ENCODE results near the gene TRMT61A.
"Not testable (repeated sequence)": the region's sequence is repeated elsewhere in the genome, so short reads cannot be mapped to it uniquely, and the experiment has no call there.

Gene TRMT61A

GRCh38 chr14:103523575-103523954 is 5.4 kb upstream of the TRMT61A start:
- DNase-seq = no peak

DNA sequence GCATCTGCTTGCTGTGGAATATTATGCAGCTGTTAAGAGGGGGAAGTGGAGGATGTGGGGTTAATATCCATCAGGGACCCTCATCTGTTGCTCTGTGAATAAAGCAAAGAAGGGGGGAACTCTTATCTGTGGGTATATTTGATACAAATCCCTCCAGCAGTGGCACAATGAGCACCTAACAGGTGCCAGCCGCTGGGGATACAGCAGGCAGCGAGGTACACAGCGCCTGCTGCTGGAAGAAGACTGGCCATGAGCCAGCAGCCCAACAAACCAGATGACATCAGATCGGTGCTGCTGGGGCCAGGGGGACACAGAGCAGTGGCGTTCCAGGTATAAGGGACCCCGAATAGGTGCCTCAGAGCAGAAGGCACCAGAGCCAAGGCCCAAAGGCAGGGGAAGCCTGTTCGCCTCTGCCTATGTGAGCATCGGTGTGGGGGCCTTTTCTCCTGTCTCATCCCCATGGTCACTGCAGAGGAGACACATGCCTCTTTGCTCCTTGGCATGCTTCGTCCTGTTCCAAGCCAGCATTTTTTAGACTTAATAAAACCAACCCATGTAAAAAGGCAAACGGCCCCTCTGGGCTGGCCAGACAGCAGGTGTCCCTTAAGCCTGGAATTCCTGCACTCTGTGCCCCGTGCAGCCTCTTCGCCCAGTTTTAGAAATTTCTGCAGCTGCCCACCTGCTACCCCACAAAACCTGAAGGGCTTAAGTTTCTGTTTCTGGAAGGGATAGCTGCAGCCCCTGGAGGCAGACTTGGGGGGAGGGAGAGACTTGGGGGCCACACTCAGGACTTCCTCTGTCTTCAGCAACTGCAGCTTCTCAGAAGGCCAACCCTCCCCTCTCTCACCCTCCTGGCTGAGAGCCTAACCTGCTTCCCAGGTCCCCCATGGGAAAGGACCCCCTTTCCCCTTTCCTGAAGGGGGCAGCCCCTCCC is 4.7 kb upstream of the TRMT61A start:
- no peak for DNase-seq

DNA sequence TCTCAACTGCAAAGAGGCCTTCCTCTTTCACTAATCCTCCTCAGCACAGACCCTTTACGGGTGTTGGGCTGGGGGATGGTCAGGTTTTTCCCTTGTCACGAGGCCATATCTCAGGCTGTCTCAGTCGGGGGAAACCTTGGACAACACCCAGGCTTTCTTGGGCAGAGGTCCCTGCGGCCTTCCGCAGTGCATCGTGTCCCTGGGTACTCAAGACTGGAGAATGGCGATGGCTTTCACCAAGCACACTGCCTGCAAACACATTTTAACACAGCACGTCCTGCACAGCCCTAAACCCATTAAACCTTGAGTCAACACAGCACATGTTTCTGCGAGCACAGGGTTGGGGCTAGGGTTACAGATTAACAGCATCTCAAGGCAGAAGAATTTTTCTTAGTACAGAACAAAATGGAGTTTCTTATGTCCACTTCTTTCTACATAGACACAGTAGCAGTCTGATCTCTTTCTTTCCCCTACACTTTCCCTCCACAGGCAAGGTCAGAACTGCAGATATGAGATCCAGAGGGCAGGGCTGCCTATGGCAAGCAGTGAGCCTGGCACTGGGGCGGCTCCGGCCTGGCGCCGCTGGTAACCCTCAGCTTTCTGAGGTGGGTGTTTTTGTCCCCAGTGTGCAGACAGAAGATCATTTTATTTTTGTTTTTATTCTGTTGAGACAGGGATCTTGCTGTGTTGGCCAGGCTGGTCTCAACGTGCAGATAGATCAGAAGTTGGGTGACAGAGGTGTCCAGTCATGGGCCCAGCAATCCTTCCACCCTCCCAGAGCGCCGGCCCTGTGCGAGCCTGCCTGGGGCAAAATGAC is 3.4 kb upstream of the TRMT61A start:
- not testable (repeated sequence) for DNase-seq

DNA sequence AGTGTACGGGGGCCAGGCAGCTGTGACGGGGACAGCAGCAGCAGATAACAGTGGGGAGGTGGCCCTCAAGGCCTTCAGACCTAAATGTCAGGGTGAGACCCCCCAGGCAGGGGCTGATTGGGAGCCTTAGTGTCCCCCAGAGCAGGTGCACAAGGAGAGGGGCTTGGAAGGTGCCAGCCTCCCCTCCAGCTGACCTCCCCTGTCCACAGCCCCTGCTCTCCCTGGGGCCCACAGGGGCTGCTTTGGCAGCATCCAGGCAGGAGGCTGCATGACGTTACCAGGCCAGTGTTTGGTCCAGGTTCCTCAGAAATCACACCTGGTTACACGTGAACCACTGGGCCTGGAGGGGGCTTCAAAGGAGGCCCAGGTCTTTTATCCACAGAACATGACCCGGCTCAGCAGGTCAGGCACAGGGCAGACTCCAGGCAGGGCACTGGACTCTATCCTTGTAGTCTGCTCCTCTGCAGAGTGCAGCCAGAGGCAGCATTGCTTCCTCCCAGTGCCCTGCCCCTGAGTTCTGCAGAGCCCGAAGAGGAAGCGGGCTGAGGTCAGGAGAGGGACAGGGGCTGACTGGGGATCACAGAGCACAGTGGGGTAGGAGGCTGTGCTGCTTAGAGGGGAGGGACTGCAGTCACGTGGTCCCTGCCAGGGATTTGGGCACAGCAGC is 2.6 kb upstream of the TRMT61A start:
- no peak for DNase-seq

GRCh38 chr14:103526914-103527248 is 2.1 kb upstream of the TRMT61A start:
- no peak for DNase-seq

GRCh38 chr14:103527408-103528145 is 1.4 kb upstream of the TRMT61A start:
- no peak for DNase-seq

DNA sequence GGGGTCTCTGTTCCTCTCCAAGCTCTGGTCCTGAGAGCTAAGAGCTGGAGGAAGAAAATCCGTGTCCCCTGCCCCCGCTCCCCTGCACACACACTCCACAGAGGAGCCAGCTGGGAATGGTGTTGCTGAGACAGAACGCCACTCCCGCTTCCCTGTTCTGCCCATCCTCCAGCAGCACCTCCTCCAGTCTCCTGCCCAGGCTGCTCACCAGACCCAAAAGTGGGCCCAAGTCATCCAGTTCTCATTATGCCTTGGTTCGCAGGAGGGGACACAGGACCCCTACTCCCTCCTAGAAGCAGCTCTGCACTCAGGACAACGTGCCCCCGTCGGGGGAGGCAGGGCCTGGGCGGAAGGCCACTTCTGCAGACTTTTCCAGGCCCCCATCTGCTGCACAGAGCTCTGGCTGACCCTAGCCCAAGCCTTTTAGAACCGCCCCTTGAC is 830 bp upstream of the TRMT61A start:
- no peak for DNase-seq

GRCh38 chr14:103529383-103530365 is 678 bp downstream of the TRMT61A start:
- no peak for DNase-seq

- no peak for DNase-seq
These were observed 1.4 kb downstream of the TRMT61A start for GRCh38 chr14:103530390-103530789.

- no peak for DNase-seq
These were observed 1.8 kb downstream of the TRMT61A start for GRCh38 chr14:103530831-103531230.

- no peak for DNase-seq
These were observed 2.6 kb downstream of the TRMT61A start for GRCh38 chr14:103531421-103532215.

- DNase-seq = no peak
These were observed 3.5 kb downstream of the TRMT61A start for GRCh38 chr14:103532216-103533136.

DNA sequence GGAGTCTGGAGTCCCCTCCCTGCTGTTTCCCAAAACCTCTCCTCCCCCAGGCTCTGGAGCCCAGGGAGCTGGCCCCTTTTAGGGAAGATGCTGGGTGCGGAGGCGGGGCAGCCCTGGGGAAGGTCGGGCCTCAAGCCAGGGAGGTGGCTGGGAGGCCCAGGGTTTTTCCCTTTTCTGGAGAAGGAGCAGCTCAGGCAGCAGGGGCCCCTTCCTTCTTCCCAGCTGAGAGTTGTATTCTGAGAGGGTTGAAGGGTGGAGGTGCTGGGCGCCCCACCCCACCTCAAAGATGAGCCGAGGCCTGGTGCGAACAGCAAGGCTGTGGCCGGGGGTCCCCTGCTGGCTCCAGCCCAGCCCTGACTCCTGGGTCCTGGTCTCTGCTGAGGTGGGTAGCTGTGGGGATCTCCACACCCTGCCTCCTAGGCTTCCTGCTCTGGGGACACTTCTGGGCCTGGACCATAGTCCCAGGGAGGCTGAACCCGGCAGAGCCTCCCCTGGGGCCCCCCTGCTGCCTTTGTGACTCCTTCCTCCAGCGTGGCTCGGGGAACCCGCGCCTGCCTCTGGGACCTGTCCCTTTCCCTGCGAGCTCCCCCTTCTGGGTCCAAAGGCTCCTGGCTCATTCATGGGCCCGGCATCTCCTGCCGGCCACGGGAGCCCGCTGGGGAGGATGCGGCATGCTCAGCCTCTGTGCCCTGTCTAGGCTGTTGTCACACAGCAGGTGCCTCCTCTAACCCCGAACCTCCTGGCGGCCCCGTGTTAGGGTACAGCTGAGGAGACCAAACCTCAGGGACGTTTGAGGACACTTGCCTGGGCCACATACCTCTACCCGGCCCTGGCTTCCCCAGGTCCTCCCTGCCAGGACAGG is 4.4 kb downstream of the TRMT61A start:
- no peak for DNase-seq

- DNase-seq = no peak
These were observed 5.1 kb downstream of the TRMT61A start for GRCh38 chr14:103533999-103534575.

GRCh38 chr14:103534576-103535061 is 5.6 kb downstream of the TRMT61A start:
- no peak for DNase-seq

DNA sequence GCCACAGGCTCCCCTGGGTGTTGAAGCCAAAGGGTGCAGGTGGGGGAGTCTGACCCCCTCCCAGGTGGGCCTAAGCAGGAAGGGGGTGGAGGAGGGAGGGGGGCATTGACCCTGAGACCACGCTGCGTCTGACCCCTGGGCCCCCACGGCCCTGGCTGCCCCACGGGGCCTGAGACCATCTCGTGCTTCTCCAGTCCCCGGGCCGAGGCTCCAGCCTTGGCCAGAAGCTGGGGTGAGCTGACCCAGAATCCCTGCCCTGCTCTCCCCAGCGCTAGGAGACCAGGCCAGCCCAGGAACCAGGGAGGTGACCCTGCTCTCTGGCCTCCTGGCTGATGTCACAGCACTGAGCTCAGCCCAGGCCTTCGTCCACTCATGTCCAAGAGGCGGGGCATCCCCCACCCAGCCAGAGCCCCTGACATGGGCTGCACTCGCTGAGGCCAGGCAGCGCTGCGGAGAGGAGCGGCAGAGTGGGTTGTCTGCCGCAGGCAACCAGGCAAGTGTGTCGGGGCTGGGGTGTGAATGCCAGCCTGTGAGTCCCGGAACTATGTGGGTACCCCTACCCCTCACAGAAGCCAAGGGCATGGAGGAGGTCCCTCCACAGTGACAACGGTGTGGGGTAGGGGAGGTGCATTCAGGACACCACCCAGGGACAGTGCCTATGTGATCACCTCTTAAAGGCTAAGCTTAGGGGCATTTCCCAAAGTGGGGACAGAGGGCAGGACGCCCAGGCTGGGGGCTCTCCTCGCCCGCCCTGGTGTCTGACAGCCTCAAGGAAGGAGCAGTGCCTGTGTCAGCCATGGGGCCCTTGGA is 6.3 kb downstream of the TRMT61A start:
- no peak for DNase-seq

Measured in NCI-H2171 (cell line).